Transverse colon (tissue), 4 donors: ENCODE results near the gene CABP4. TPM values are rescaled to one million over a fixed set of nuclear protein-coding genes. Genes with fewer than 3 reads are reported as not detected.

Experiments
- DNase-seq: peaks from one replicate; pipeline ENCODE4 v3.0.0-alpha.2; 2019
- H3K27ac ChIP-seq, 4 donors: fragments of 200-600 bp; sonication (generic); 2 replicates each; pipeline ENCODE4 v1.5.1; 2016 to 2018; ENCODE audit warnings: inconsistent platforms in 4 of 4
- H3K27me3 ChIP-seq: fragments of 200-600 bp; sonication (generic); 2 replicates; pipeline ENCODE4 v1.5.1; 2017; ENCODE audit warnings: inconsistent platforms
- H3K36me3 ChIP-seq, 4 donors: fragments of 200-600 bp; sonication (generic); 2 replicates each; pipeline ENCODE4 v1.5.1; 2017 to 2019; ENCODE audit warnings: inconsistent platforms in 4 of 4
- H3K4me1 ChIP-seq, 4 donors: fragments of 200-600 bp; sonication (generic); 2 replicates each; pipeline ENCODE4 v1.5.1; 2017 to 2020; ENCODE audit warnings: inconsistent platforms in 4 of 4
- H3K4me3 ChIP-seq, 4 donors: fragments of 200-600 bp; sonication (generic); 1 replicate in 1 of 4; 2 replicates in 3 of 4; pipeline versions ENCODE4 v1.5.1 to v1.6.1; 2017 to 2019; ENCODE audit warnings: inconsistent platforms in 4 of 4
- H3K9me3 ChIP-seq, 2 donors: fragments of 200-600 bp; sonication (generic); 2 replicates each; pipeline ENCODE4 v1.5.1; 2017 to 2019; ENCODE audit warnings: inconsistent platforms in 2 of 2
- EP300 ChIP-seq: sonication (generic); formaldehyde crosslinking; IDR thresholded peaks from one replicate; pipeline ENCODE4 v1.6.1; 2017; ENCODE audit warnings: antibody characterized with exemption, low read depth
- POLR2A ChIP-seq: fragments of 450-650 bp; IDR thresholded peaks from one replicate; pipeline ENCODE4 v1.6.1; 2016; ENCODE audit warnings: antibody characterized with exemption, mild to moderate bottlenecking, moderate library complexity
- POLR2AphosphoS5 ChIP-seq, 3 donors: sonication (generic); formaldehyde crosslinking; IDR thresholded peaks; one replicate each; pipeline ENCODE4 v1.6.1; 2016; ENCODE audit warnings: antibody characterized with exemption in 3 of 3
- WGBS, 2 donors: methylation state at CpG; one replicate each; pipeline ENCODE4 v1.1.5; 2018; ENCODE audit warnings: low coverage in 1 of 2; 5-methylcytosine and 5-hydroxymethylcytosine counted together
- in situ Hi-C, 4 donors: fragments of 200-750 bp; cut with MboI; loops; one replicate each; pipeline versions ENCODE4 v1.15.0 to v1.15.1; 2017; ENCODE audit warnings: low sequenced_read_pairs in 3 of 4, low pct_ligation_motif_present in 1 of 4, low pct_unique_long_range_greater_than_20kb in 1 of 4
- intact Hi-C: fragments of 100-400 bp; cut with DNase I; formaldehyde crosslinking; loops from one replicate; pipeline ENCODE4 v1.15.1; 2023; ENCODE audit warnings: low total_unique reads
- total RNA-seq, 4 donors: library from RNA; depleted of rRNA; stranded (reverse); fragments of >200 nt; gene quantifications; one replicate each; pipeline ENCODE4 v1.1.0, GENCODE V29; 2016
- TF ChIP-seq, protein P1 (sequence below), 5 experiments: fragments of 200-600 bp in 3 of 5; fragments of 450-650 bp in 2 of 5; sonication (generic) in 3 of 5; IDR thresholded peaks; 1 replicate in 2 of 5; 2 replicates in 3 of 5; pipeline ENCODE4 v1.5.1; 2016 to 2017; ENCODE audit warnings: antibody characterized with exemption in 5 of 5, inconsistent platforms in 3 of 5, mild to moderate bottlenecking in 2 of 5, moderate library complexity in 1 of 5

The CABP4 gene
- total RNA-seq, 4 donors from 2014 or later, result 1.2 to 2.2 TPM; not detected in 2

DNA sequence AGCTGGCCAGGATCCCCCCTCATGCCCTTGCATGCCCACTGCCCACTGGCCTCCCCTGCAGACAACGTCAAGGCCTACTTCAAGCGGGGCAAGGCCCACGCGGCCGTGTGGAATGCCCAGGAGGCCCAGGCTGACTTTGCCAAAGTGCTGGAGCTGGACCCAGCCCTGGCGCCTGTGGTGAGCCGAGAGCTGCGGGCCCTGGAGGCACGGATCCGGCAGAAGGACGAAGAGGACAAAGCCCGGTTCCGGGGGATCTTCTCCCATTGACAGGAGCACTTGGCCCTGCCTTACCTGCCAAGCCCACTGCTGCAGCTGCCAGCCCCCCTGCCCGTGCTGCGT, 35.5 kb downstream of the CABP4 start:
- Histone ChIP-seq H3K4me3 (no peak overlapping the region), H3K9me3 (no peaks in the 10 kb centered on the region), H3K27me3 (no peaks in the 10 kb centered on the region), H3K27ac (no peak overlapping the region), H3K4me1 (peaks cover 0 to 12% (median 7%) of the 10 kb centered on the region in 4 donors), H3K36me3 (peaks cover 0 to 14% (median 4%) of the 10 kb centered on the region in 4 donors)
- intact Hi-C loops (no loop called here), in situ Hi-C loops (no loop called here)
- WGBS, 2 donors, result 82% methylated on average over 14 of the region's 15 CpGs; no CpG with 5 or more reads in 1 of the 2 donors
- DNase-seq, result no peak
- TF ChIP-seq POLR2A (no peak), POLR2AphosphoS5 (IDR thresholded peaks at IDR 0.05) (no peak), EP300 (no peak)
- TF ChIP-seq, protein P1, sequence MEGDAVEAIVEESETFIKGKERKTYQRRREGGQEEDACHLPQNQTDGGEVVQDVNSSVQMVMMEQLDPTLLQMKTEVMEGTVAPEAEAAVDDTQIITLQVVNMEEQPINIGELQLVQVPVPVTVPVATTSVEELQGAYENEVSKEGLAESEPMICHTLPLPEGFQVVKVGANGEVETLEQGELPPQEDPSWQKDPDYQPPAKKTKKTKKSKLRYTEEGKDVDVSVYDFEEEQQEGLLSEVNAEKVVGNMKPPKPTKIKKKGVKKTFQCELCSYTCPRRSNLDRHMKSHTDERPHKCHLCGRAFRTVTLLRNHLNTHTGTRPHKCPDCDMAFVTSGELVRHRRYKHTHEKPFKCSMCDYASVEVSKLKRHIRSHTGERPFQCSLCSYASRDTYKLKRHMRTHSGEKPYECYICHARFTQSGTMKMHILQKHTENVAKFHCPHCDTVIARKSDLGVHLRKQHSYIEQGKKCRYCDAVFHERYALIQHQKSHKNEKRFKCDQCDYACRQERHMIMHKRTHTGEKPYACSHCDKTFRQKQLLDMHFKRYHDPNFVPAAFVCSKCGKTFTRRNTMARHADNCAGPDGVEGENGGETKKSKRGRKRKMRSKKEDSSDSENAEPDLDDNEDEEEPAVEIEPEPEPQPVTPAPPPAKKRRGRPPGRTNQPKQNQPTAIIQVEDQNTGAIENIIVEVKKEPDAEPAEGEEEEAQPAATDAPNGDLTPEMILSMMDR (IDR thresholded peaks at IDR 0.05), result no peak

DNA sequence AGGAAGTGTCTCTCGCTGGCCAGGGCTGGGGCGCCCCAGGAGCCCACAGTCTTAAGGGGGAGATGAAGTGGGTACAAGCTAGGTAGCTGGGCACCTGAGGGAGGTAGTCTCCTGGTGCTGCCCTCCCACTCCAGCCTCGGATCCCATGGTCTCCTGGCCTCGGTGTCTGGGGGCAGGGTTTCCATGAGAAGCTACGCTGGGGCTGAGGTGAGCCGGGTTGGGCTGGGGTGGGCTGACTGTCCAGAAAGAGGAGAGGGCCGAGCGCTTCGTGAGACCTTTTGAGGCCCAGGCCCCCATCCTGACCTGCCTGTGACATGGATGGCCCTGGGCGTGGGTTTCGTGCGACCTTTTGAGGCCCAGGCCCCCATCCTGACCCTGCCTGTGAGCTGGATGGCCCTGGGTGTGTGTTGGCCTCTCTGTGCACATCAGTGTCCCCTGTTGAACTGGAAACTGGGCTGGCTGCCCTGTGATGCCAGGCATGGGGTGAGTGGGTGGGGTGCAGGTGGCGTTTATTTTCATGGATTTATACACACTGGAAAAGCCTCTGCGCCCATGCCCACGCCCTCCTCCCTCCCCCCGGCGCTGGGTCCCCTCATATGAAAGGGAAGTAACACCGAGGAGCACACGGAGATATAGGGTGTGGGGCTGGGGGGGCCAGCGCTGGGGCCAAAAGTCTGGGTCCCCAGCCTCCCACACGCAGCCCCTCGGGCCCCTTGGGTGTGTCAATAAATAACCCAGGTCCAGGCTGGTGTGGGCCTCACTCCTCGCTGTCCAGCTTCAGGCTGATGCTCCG, 36.3 kb downstream of the CABP4 start:
- TF ChIP-seq, protein P1 (IDR thresholded peaks at IDR 0.05), result no peak
- no peak for TF ChIP-seq EP300
- TF ChIP-seq POLR2A, result no peak
- no peak for TF ChIP-seq POLR2AphosphoS5 (IDR thresholded peaks at IDR 0.05)
- intact Hi-C loops, result no loop called here
- in situ Hi-C loops, result no loop called here
- no peaks in the 10 kb centered on the region for H3K27me3 ChIP-seq
- H3K27ac ChIP-seq, result no peak overlapping the region
- H3K36me3 ChIP-seq, result peaks cover 0 to 14% (median 4%) of the 10 kb centered on the region in 4 donors
- H3K9me3 ChIP-seq, result no peaks in the 10 kb centered on the region
- DNase-seq, result no peak
- H3K4me1 ChIP-seq, result peaks cover 0 to 5% (median under 1%) of the 10 kb centered on the region in 4 donors
- WGBS, 2 donors, result 79% methylated on average over 24 of the region's 24 CpGs; no CpG with 5 or more reads in 1 of the 2 donors
- H3K4me3 ChIP-seq, result no peak overlapping the region

- in situ Hi-C loops (no loop called here), intact Hi-C loops (no loop called here)
- Histone ChIP-seq H3K4me3 (no peak overlapping the region), H3K36me3 (peaks cover 0 to 14% (median 4%) of the 10 kb centered on the region in 4 donors), H3K27ac (no peak overlapping the region), H3K4me1 (peaks cover 0 to 4% (median 0%) of the 10 kb centered on the region in 4 donors), H3K9me3 (no peaks in the 10 kb centered on the region), H3K27me3 (no peaks in the 10 kb centered on the region)
- no peak for DNase-seq
- TF ChIP-seq, protein P1 (IDR thresholded peaks at IDR 0.05), result no peak
- no peak for TF ChIP-seq POLR2A
- no peak for TF ChIP-seq POLR2AphosphoS5 (IDR thresholded peaks at IDR 0.05)
- no peak for TF ChIP-seq EP300
- 90% methylated on average over 19 of the region's 19 CpGs; no CpG with 5 or more reads in 1 of the 2 donors for WGBS, 2 donors
Observed at GRCh38 chr11:67492069-67492727, 37.0 kb downstream of the CABP4 start.

DNA sequence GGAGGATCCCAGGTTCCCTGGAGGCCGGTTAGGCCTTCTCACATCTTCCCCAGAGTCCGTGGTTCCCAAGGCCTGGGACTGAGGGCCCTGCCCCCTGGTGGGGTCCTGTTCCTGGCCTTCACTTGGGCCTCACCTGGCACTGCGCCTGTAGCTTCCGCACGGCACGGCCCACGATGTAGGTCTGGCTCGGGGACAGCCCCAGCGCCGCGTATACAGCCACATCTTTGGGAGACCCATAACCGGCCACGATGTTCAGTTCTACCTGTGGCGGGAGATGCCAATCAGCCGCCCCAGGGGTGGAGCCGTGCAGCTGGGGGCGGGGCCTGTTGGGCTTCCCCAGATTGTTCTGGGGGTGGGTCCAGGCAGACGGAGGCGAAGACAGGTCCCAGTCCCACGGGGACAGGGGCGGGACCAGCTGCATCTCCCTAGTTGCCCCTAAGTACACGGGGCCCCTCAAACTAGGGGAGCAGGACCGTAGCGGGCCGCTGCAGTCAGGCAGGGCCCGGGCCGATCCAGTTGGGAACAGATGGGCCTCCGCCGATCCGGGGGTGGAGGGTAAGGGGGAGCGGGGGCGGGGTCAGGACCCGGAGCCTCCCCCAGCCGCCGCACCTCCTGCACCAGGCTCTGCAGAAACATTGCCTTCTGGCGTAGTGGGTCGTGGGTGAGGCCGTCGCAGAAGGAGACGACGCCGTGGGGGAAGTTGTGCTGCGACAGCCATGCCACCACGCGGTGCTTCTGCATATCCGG, 37.8 kb downstream of the CABP4 start:
- 85% methylated on average over 46 of the region's 46 CpGs; no CpG with 5 or more reads in 1 of the 2 donors for WGBS, 2 donors
- peaks cover 0 to 4% (median 0%) of the 10 kb centered on the region in 4 donors for H3K4me1 ChIP-seq
- DNase-seq, result no peak
- peaks cover 0 to 11% (median 4%) of the 10 kb centered on the region in 4 donors for H3K36me3 ChIP-seq
- no peak for TF ChIP-seq POLR2AphosphoS5 (IDR thresholded peaks at IDR 0.05)
- no peak for TF ChIP-seq POLR2A
- TF ChIP-seq EP300, result no peak
- TF ChIP-seq, protein P1 (IDR thresholded peaks at IDR 0.05), result no peak
- no peak overlapping the region for H3K27ac ChIP-seq
- no peaks in the 10 kb centered on the region for H3K27me3 ChIP-seq
- in situ Hi-C loops, result no loop called here
- no peaks in the 10 kb centered on the region for H3K9me3 ChIP-seq
- intact Hi-C loops, result no loop called here
- H3K4me3 ChIP-seq, result no peak overlapping the region
